ENCODE results near the gene CREB3L2.

The CREB3L2 gene

GRCh38 chr7:137873524-137873923, 128.4 kb downstream of the CREB3L2 start:
- in situ Hi-C loops (cut with HindIII; ENCODE audit: low pct_ligation_motif_present, low pct_unique_long_range_greater_than_20kb, low sequenced_read_pairs): no loop called here
- DNase-seq: no peak

DNA sequence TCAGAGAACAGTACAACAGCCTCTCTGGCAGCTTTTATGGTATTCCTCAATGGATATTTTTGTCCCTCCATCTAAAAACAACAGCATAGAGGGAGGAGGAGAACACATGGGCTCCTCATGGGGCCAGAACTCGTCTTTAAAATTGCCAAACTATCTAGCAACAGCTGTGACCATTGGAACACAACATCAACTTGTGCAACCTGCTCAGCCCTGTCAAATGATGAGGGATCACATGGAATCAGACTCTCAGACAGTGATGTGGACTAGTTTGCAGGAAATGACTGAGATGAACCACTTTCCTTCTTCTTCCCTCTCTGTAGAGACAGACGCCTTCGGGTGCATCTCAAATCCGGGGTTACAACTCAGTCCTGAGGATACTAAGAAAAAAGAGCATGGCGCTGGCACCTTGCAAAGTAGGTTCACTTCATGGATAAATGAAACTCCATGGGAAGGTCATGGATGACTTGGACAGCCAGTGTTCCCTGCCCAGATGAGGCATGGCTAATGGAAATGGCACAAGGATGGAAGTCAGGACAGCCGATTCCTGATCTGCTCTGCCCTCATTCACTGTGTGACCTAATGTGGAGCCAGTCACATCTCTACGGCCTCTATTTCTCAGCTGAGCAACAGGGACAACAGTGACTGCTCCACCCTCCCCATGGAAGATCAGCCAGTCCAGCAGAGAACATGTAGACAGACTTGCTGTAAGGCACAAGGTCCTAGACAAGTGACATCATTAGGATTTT, 130.5 kb downstream of the CREB3L2 start:
- no peak for DNase-seq
- in situ Hi-C loops (cut with HindIII; ENCODE audit: low pct_ligation_motif_present, low pct_unique_long_range_greater_than_20kb, low sequenced_read_pairs): no loop called here

- in situ Hi-C loops (cut with HindIII; ENCODE audit: low pct_ligation_motif_present, low pct_unique_long_range_greater_than_20kb, low sequenced_read_pairs): no loop called here
Measured at GRCh38 chr7:137870684-137871083, 131.2 kb downstream of the CREB3L2 start.

GRCh38 chr7:137870078-137870477, 131.8 kb downstream of the CREB3L2 start:
- in situ Hi-C loops (cut with HindIII; ENCODE audit: low pct_ligation_motif_present, low pct_unique_long_range_greater_than_20kb, low sequenced_read_pairs): no loop called here

More at GRCh38 chr7:137870684-137871083, 131.2 kb downstream of the CREB3L2 start:
- DNase-seq: no peak

DNA sequence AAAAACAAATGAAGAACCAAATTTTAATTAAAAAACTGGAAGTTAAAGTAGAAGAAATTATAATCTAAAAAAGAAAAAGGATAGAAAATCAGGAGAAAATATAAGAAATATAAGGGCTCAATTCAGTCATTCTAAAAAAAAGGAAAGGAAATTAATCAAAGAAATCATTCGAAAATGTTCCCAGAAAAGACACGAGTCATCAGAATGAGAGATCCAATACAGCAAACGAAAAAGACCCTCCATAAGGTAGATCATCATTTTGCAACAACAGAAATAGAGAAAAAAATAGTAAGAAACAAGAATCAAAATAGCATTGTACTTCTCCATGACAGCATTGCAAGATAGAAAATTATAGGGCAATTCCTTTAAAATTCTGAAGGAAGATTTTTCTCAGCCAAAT, 132.6 kb downstream of the CREB3L2 start:
- in situ Hi-C loops (cut with HindIII; ENCODE audit: low pct_ligation_motif_present, low pct_unique_long_range_greater_than_20kb, low sequenced_read_pairs): no loop called here
- no peak for DNase-seq

More at GRCh38 chr7:137870078-137870477, 131.8 kb downstream of the CREB3L2 start:
- no peak for DNase-seq

DNA sequence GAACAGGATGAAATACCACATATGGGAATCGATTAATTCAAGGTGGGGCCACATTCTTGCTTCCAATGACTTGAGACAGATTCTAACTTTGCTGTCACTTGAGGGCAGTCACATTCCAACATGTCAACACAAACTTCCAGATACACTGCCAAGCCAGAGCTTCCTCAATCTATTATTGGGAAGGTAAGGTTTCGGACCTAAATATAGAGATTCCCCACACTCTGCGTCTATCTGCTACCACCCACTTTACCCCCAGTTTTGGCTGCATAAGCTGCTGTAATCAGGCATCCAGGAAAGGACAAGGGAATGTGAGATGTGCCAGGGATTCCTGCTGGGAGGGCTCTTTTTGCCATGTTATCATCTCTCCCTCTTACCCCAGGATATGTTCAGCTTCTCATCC, 134.6 kb downstream of the CREB3L2 start:
- no peak for DNase-seq

DNA sequence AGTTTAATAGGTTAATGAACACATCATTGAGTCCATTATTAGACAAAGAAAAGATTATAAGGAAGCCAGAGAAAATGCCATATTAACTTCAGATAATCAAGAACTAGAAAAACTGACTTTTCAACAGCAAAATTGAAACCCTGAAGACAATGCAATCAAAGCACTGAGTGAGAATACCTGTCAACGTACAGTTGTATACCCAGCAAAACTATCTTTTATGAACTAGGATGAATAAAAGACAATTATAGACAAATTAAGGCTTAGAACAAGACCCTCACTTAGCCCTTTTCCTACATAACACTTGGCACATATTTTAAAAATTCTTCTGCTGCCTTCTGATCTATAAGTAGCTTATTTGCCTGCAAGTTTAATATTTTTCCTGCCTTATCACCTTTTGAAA, 136.1 kb downstream of the CREB3L2 start:
- in situ Hi-C loops (cut with HindIII; ENCODE audit: low pct_ligation_motif_present, low pct_unique_long_range_greater_than_20kb, low sequenced_read_pairs): no loop called here

More for the DNA sequence above, 134.6 kb downstream of the CREB3L2 start:
- in situ Hi-C loops (cut with HindIII; ENCODE audit: low pct_ligation_motif_present, low pct_unique_long_range_greater_than_20kb, low sequenced_read_pairs): no loop called here

DNA sequence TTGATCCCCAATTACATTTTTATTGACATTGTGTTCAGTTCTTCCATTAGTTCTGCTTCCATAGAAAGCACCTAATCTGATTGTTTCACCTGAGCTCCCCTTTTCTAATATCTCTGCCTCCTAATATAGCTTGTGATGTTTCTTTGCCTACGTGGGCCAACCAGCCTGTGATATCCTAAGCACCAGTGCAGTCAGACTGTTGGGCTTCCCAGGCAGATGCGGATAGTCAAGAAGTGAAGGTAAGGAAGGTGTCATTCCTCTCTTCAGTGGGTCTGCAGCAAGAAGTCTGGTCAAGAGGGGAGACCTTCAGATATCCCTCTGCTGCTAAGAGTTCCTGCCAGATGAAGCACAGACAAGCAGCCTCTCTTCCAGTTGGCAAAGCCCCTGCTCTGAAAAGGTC, 138.9 kb downstream of the CREB3L2 start:
- DNase-seq: no peak
- in situ Hi-C loops (cut with HindIII; ENCODE audit: low pct_ligation_motif_present, low pct_unique_long_range_greater_than_20kb, low sequenced_read_pairs): no loop called here

More for the DNA sequence above, 136.1 kb downstream of the CREB3L2 start:
- DNase-seq: no peak

- DNase-seq: no peak
- in situ Hi-C loops (cut with HindIII; ENCODE audit: low pct_ligation_motif_present, low pct_unique_long_range_greater_than_20kb, low sequenced_read_pairs): no loop called here
Measured at GRCh38 chr7:137862358-137862757, 139.5 kb downstream of the CREB3L2 start.

DNA sequence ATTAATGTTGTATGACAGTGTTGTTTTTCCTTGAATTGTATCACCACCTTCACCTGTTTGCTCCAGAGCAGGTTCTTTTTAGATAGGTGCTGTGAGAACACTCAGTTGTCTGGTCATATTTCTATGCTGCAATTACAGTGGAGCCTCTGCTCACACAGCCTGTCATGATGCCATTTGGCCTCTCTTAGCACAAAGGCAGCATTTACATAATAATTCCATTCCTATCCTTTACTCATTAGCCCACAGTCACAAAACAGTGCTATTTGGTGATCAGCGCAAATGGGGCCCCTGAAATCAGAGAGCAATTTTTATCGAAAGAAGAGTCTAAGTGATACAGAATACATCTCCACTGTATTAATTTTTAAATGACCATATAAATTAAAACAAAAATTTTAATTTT, 141.3 kb downstream of the CREB3L2 start:
- in situ Hi-C loops (cut with HindIII; ENCODE audit: low pct_ligation_motif_present, low pct_unique_long_range_greater_than_20kb, low sequenced_read_pairs): no loop called here

DNA sequence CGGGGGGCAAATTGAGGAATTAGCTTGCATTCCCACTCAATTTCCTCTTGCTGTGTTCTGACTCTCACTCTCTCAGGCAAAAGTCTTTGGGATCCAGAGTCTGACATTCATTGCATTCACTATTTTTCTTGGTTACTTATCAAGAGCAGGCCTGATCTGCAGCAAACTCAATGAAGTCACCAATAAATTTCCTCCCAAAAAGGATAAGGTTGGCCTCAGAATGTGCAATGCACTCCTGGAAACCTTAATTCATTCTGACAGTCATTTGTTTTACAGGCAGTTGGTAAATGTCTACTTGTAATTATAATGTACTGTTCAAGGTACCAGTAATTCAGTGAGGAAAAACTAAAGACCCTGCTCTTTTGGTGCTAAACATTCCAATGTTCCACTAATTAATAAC, 148.8 kb downstream of the CREB3L2 start:
- in situ Hi-C loops (cut with HindIII; ENCODE audit: low pct_ligation_motif_present, low pct_unique_long_range_greater_than_20kb, low sequenced_read_pairs): no loop called here
- DNase-seq: no peak

More for the DNA sequence above, 141.3 kb downstream of the CREB3L2 start:
- DNase-seq: no peak

GRCh38 chr7:137852108-137852507, 149.8 kb downstream of the CREB3L2 start:
- in situ Hi-C loops (cut with HindIII; ENCODE audit: low pct_ligation_motif_present, low pct_unique_long_range_greater_than_20kb, low sequenced_read_pairs): no loop called here
- DNase-seq: no peak

- in situ Hi-C loops (cut with HindIII; ENCODE audit: low pct_ligation_motif_present, low pct_unique_long_range_greater_than_20kb, low sequenced_read_pairs): no loop called here
- no peak for DNase-seq
Measured at GRCh38 chr7:137850972-137851945, 150.6 kb downstream of the CREB3L2 start.

DNA sequence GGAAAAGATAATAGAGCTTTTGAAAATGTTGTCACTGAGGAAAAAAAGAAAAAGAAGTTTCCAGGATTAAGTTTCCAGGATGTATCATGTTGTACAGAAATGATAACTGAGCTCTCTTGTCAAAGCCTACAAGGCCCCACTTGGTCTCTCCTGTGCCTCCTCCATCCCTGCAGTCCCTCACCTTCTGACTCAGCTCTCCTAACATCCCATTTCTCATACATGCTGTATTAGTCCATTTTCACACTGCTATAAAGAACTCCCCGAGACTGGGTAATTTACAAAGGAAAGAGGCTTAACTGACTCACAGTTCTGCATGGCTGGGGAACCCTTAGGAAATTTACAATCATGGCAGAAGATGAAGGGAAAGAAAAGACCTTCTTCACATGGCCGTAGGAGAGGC, 151.3 kb downstream of the CREB3L2 start:
- in situ Hi-C loops (cut with HindIII; ENCODE audit: low pct_ligation_motif_present, low pct_unique_long_range_greater_than_20kb, low sequenced_read_pairs): no loop called here
- no peak for DNase-seq

DNA sequence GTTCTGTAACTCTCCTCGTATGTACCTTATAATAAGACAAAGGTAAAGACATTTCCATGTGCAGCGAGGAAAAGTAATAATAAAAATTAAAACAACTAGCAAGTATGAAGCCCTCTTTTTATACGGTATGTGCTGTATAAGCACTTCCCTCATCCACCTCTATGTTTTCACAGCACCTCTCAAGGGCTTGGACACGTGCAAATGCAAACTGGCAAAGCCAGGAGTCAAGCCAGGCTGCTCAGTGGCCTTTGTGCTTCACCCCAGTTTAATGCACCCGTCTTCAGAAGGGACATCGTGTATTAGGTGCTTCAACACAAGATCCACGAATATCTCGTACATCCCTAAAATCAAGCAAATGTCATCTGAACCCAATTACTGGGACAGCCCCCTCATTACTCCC, 153.8 kb downstream of the CREB3L2 start:
- DNase-seq: no peak
- in situ Hi-C loops (cut with HindIII; ENCODE audit: low pct_ligation_motif_present, low pct_unique_long_range_greater_than_20kb, low sequenced_read_pairs): no loop called here

DNA sequence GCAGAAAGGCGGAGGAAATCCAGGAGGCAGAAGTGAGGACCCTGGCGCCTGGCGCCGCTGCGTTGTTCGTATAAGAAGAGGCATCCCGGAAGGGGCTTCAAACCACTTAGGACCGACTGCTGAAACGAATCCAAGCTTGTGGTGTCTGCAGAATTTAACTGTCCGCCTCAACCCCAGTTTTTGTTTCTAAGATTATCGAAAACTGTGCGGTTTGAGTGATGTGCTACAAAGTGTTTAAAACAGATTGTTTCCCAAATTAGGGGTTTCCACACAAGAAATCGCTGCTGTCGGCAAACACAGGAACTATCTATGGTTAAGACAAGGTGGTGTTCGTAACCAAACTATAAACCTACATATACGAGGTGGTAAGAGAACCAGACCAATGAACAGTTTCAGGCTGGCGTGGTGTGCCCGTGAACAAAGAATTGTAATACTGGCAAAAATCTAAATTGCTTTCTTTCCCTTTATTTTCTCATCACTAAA, 154.3 kb downstream of the CREB3L2 start:
- no peak for DNase-seq
- in situ Hi-C loops (cut with HindIII; ENCODE audit: low pct_ligation_motif_present, low pct_unique_long_range_greater_than_20kb, low sequenced_read_pairs): no loop called here

- no peak for DNase-seq
- in situ Hi-C loops (cut with HindIII; ENCODE audit: low pct_ligation_motif_present, low pct_unique_long_range_greater_than_20kb, low sequenced_read_pairs): no loop called here
Measured at GRCh38 chr7:137846827-137847567, 154.9 kb downstream of the CREB3L2 start, which contains the start of gene DGKI. Gene DGKI, minus strand, starts transcription at chr7:137846974.

DNA sequence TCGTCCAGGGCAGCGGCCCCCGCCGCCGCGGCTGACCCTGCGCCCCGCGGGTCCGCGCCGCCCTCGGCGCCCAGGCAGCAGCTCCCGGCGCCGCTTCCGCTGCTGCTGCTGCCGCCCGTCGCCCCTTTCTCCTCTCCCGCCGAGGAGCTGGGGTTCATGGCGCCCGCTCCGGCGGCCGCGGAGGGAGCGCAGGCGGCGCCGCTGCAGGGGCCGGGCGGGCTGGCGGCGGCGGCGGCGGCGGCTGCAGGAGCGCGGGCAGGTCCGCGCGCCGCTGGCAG, 155.4 kb downstream of the CREB3L2 start:
- in situ Hi-C loops (cut with HindIII; ENCODE audit: low pct_ligation_motif_present, low pct_unique_long_range_greater_than_20kb, low sequenced_read_pairs): no loop called here

More for the DNA sequence above, 155.4 kb downstream of the CREB3L2 start:
- peak; percentile 14 for DNase-seq
